Mucosa of descending colon (tissue), 3 donors: ENCODE measurements around the gene KIAA0930. TPM values are rescaled to one million over a fixed set of nuclear protein-coding genes. Genes with fewer than 3 reads are reported as not detected.

Experiments
- ATAC-seq: fragments of 200-7000 bp; cut with Tn5 transposase; one replicate; pipeline ENCODE4 v1.9.1; 2020; ENCODE audit warnings: mild to moderate bottlenecking, moderate library complexity
- DNase-seq, 3 donors: peaks; one replicate each; pipeline ENCODE4 v3.0.0-alpha.2; 2020
- H3K36me3 ChIP-seq: fragments of 200-600 bp; one replicate; pipeline ENCODE4 v1.8.0; 2021; ENCODE audit warnings: low read depth, mild to moderate bottlenecking
- H3K4me1 ChIP-seq: fragments of 200-600 bp; one replicate; pipeline ENCODE4 v1.8.0; 2021; ENCODE audit warnings: low read depth, mild to moderate bottlenecking
- H3K4me3 ChIP-seq: fragments of 200-600 bp; one replicate; pipeline ENCODE4 v1.8.0; 2021; ENCODE audit warnings: mild to moderate bottlenecking
- H3K9me3 ChIP-seq: fragments of 200-600 bp; one replicate; pipeline ENCODE4 v1.8.0; 2021; ENCODE audit warnings: mild to moderate bottlenecking
- CTCF ChIP-seq: fragments of 200-600 bp; IDR thresholded peaks from one replicate; pipeline ENCODE4 v1.8.0; 2022; ENCODE audit warnings: antibody characterized with exemption, mild to moderate bottlenecking
- intact Hi-C, 2 donors: fragments of 100-400 bp; cut with DNase I in 1 of 2; cut with micrococcal nuclease in 1 of 2; formaldehyde crosslinking; loops; one replicate each; pipeline versions ENCODE4 v1.11.0 to v1.11.1; 2022; cut with DNase I, micrococcal nuclease
- total RNA-seq, 3 donors: library from RNA; stranded (reverse); fragmentation: NEBNext Ultra II Directional in 2 of 3; extraction: Animal tissue kit (Norgen Biotek cat#: 25700) in 2 of 3; gene quantifications; one replicate each; pipeline versions ENCODE4 v1.2.1 to v1.2.4, GENCODE V29; 2021 to 2023
- donor health status: DM: no; HTN: no; CAD: no; lungs with moderate emphysema.
- donor health status: DM: no; HTN: no; CAD: no.
- donor health status: DM: no; HTN: yes; CAD: no.

The KIAA0930 gene
- total RNA-seq, 3 donors from 2014 or later: 32.7 to 62.4 (median 37.7) TPM

- DNase-seq (no peak), ATAC-seq (no peak)
- TF ChIP-seq CTCF: no peak
- intact Hi-C loops: no loop called here
- H3K36me3 ChIP-seq: no peaks in the 10 kb centered on the region
- H3K4me3 ChIP-seq: no peak overlapping the region
- H3K9me3 ChIP-seq: no peaks in the 10 kb centered on the region
- H3K4me1 ChIP-seq: peaks cover 3% of the 10 kb centered on the region
Observed at GRCh38 chr22:45211848-45212247, 28.8 kb downstream of the KIAA0930 start.

- no peaks in the 10 kb centered on the region for H3K36me3 ChIP-seq
- intact Hi-C loops: no loop called here
- ATAC-seq (no peak), DNase-seq (no peak)
- no peak for TF ChIP-seq CTCF
- H3K9me3 ChIP-seq: no peaks in the 10 kb centered on the region
- H3K4me1 ChIP-seq: peaks cover 1% of the 10 kb centered on the region
- no peak overlapping the region for H3K4me3 ChIP-seq
Observed at GRCh38 chr22:45211435-45211834, 29.3 kb downstream of the KIAA0930 start.

GRCh38 chr22:45210991-45211390 lies 29.7 kb downstream of the KIAA0930 start:
- no peak for DNase-seq
- intact Hi-C loops: no loop called here
- ATAC-seq: no peak

GRCh38 chr22:45210577-45210976 lies 30.1 kb downstream of the KIAA0930 start:
- Histone ChIP-seq H3K4me3 (no peak overlapping the region), H3K36me3 (no peaks in the 10 kb centered on the region), H3K9me3 (no peaks in the 10 kb centered on the region), H3K4me1 (no peaks in the 10 kb centered on the region)
- DNase-seq: no peak
- TF ChIP-seq CTCF: no peak
- no peak for ATAC-seq
- intact Hi-C loops: no loop called here

More at GRCh38 chr22:45210991-45211390, 29.7 kb downstream of the KIAA0930 start:
- no peak for TF ChIP-seq CTCF
- no peaks in the 10 kb centered on the region for H3K9me3 ChIP-seq
- H3K4me3 ChIP-seq: no peak overlapping the region
- no peaks in the 10 kb centered on the region for H3K36me3 ChIP-seq
- H3K4me1 ChIP-seq: no peaks in the 10 kb centered on the region

GRCh38 chr22:45210174-45210573 lies 30.5 kb downstream of the KIAA0930 start:
- DNase-seq: no peak
- H3K9me3 ChIP-seq: no peaks in the 10 kb centered on the region
- no peak for ATAC-seq
- no peak for TF ChIP-seq CTCF
- H3K4me3 ChIP-seq: no peak overlapping the region
- intact Hi-C loops: no loop called here
- no peaks in the 10 kb centered on the region for H3K36me3 ChIP-seq
- H3K4me1 ChIP-seq: no peaks in the 10 kb centered on the region
